ENCODE data around the gene DEGS2.

DEGS2 gene

GRCh38 chr14:100108840-100109593, 50.4 kb downstream of the DEGS2 start:
- no peaks in the 10 kb centered on the region for H3K9me3 ChIP-seq (ENCODE audit: control insufficient read depth, insufficient read depth, low read length)
- H3K36me3 ChIP-seq (ENCODE audit: control insufficient read depth, low read length), result no peaks in the 10 kb centered on the region
- no peaks in the 10 kb centered on the region for H3K27me3 ChIP-seq (ENCODE audit: control insufficient read depth, low read length)
- no peak overlapping the region for H3K4me3 ChIP-seq (ENCODE audit: low read length)
- H3K9me2 ChIP-seq (replicated peaks; ENCODE audit: control insufficient read depth, low read length), result no peaks in the 10 kb centered on the region
- TF ChIP-seq CTCF (IDR thresholded peaks at IDR 0.05; ENCODE audit: low read depth, low read length, poor library complexity, severe bottlenecking), result no peak
- H3K4me1 ChIP-seq (ENCODE audit: control insufficient read depth, low read length), result peaks cover 5% of the 10 kb centered on the region
- no peak overlapping the region for H3K27ac ChIP-seq (ENCODE audit: low read depth, low read length)
- no peaks in the 10 kb centered on the region for H3F3A ChIP-seq (ENCODE audit: control insufficient read depth, insufficient read depth)
- no peak overlapping the region for H3K4me2 ChIP-seq (ENCODE audit: low read length)
- no peaks in the 10 kb centered on the region for H3K79me2 ChIP-seq (ENCODE audit: control insufficient read depth, low read length)
- no peaks in the 10 kb centered on the region for H4K20me1 ChIP-seq (ENCODE audit: control insufficient read depth, insufficient read depth, low read depth, low read length)

GRCh38 chr14:100108042-100108825, 51.2 kb downstream of the DEGS2 start:
- H3K79me2 ChIP-seq (ENCODE audit: control insufficient read depth, low read length), result no peaks in the 10 kb centered on the region
- H3K27me3 ChIP-seq (ENCODE audit: control insufficient read depth, low read length), result no peaks in the 10 kb centered on the region
- no peak overlapping the region for H3K4me3 ChIP-seq (ENCODE audit: low read length)
- no peaks in the 10 kb centered on the region for H3F3A ChIP-seq (ENCODE audit: control insufficient read depth, insufficient read depth)
- H3K9me3 ChIP-seq (ENCODE audit: control insufficient read depth, insufficient read depth, low read length), result no peaks in the 10 kb centered on the region
- H4K20me1 ChIP-seq (ENCODE audit: control insufficient read depth, insufficient read depth, low read depth, low read length), result no peaks in the 10 kb centered on the region
- TF ChIP-seq CTCF (IDR thresholded peaks at IDR 0.05; ENCODE audit: low read depth, low read length, poor library complexity, severe bottlenecking) (peak; percentile 87), EZH2phosphoT487 (IDR thresholded peaks at IDR 0.05; ENCODE audit: borderline replicate concordance, low read length) (no peak)
- H3K36me3 ChIP-seq (ENCODE audit: control insufficient read depth, low read length), result no peaks in the 10 kb centered on the region
- peaks cover 13% of the 10 kb centered on the region for H3K4me1 ChIP-seq (ENCODE audit: control insufficient read depth, low read length)
- no peak overlapping the region for H3K4me2 ChIP-seq (ENCODE audit: low read length)
- H3K27ac ChIP-seq (ENCODE audit: low read depth, low read length), result no peak overlapping the region
- no peaks in the 10 kb centered on the region for H3K9me2 ChIP-seq (replicated peaks; ENCODE audit: control insufficient read depth, low read length)

- Histone ChIP-seq H3K36me3 (ENCODE audit: control insufficient read depth, low read length) (no peaks in the 10 kb centered on the region), H3F3A (ENCODE audit: control insufficient read depth, insufficient read depth) (no peaks in the 10 kb centered on the region), H3K4me2 (ENCODE audit: low read length) (no peak overlapping the region), H4K20me1 (ENCODE audit: control insufficient read depth, insufficient read depth, low read depth, low read length) (no peaks in the 10 kb centered on the region), H3K9me2 (replicated peaks; ENCODE audit: control insufficient read depth, low read length) (no peaks in the 10 kb centered on the region), H3K27ac (ENCODE audit: low read depth, low read length) (no peak overlapping the region), H3K9me3 (ENCODE audit: control insufficient read depth, insufficient read depth, low read length) (no peaks in the 10 kb centered on the region), H3K27me3 (ENCODE audit: control insufficient read depth, low read length) (no peaks in the 10 kb centered on the region), H3K4me1 (ENCODE audit: control insufficient read depth, low read length) (peaks cover 23% of the 10 kb centered on the region), H3K79me2 (ENCODE audit: control insufficient read depth, low read length) (no peaks in the 10 kb centered on the region), H3K4me3 (ENCODE audit: low read length) (no peak overlapping the region)
- TF ChIP-seq CTCF (IDR thresholded peaks at IDR 0.05; ENCODE audit: low read depth, low read length, poor library complexity, severe bottlenecking) (no peak), EZH2phosphoT487 (IDR thresholded peaks at IDR 0.05; ENCODE audit: borderline replicate concordance, low read length) (no peak)
Measured at GRCh38 chr14:100107236-100107635, 52.2 kb downstream of the DEGS2 start.
